HG02588 (cell line): Measurements from ENCODE around the gene FGFR1OP2.
"Not testable (repeated sequence)": the region's sequence is repeated elsewhere in the genome, so short reads cannot be mapped to it uniquely, and the experiment has no call there.

Source experiments
- ATAC-seq: cut with Tn5 transposase; IDR thresholded peaks from one replicate; pipeline ENCODE4 v1.9.1; 2021; ENCODE audit warnings: mild to moderate bottlenecking, moderate library complexity; ENCODE audit not compliant: unreplicated experiment

The FGFR1OP2 gene

DNA sequence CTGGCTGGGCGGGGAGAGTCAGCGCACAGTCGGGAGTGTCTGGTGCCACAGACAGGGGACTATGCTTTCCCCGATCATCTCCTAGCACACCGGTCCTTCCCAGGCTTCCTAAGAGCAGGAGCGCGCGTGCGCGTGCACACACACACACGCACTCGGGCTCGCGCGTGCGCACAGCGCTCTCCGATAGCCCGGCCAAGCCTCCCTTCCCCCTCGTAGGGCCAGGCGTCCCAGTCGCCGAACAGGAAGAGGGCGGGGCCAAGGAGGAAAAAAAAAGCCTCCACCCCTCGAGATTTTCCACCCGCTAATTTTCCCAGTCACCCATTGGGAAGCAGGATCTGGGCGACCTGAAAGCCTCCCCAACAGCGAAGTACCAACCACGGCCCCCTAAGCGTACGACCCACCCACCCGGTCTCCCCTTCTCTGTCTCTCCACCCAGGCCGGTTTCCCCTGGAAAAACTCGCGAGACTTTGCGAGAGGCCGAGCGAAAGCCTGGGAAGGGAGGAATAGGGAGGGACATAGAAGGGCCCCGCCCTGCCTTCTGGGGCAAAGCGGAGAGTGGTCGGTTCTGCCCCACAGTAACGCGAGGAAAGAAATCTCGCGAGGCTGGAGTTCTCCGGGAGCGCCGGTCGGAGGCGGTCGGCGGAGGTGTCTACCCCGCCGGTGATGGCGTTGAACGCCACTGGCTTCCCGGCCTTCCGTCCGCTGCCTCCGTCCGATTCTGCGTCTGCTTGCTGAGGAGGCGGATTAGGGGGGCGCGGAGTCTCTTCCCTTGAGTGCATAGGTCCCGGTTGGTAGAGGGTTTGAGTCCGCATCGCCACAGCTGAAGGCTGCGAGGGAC lies at the start of gene FGFR1OP2, which contains the start of gene INTS13:
Gene FGFR1OP2, plus strand, starts transcription at position 608 of the 838 bp plus-strand sequence. CDS start 15,689 bp downstream, outside the sequence.
Gene INTS13, minus strand, starts transcription at position 119 of the 838 bp plus-strand sequence. CDS start 1,178 bp downstream, outside the sequence.
- peak; percentile 87 for ATAC-seq

DNA sequence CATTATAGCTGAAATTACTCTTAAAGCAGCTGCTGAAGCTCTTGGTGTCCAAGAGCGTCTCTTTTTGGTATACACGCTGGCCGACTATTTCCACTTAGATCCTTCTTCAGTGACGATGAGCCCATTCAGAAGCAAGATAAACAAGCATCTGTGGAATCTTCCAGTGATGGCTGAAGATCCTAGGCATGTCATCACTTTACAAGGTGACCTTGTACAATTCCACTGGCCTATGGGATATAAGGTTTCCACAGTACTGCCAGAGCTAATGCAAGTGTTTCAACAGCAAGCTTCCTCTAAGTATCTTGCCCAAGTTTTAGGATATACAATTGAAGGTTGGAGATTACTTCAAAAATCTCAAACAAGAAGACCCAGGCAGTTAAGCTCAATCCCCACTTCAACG lies 47.5 kb upstream of the FGFR1OP2 start:
- ATAC-seq = no peak

GRCh38 chr12:26891704-26892103 lies 46.6 kb upstream of the FGFR1OP2 start:
- no peak for ATAC-seq

GRCh38 chr12:26895672-26896071 lies 42.6 kb upstream of the FGFR1OP2 start:
- no peak for ATAC-seq

GRCh38 chr12:26896913-26897312 lies 41.4 kb upstream of the FGFR1OP2 start:
- ATAC-seq = no peak

DNA sequence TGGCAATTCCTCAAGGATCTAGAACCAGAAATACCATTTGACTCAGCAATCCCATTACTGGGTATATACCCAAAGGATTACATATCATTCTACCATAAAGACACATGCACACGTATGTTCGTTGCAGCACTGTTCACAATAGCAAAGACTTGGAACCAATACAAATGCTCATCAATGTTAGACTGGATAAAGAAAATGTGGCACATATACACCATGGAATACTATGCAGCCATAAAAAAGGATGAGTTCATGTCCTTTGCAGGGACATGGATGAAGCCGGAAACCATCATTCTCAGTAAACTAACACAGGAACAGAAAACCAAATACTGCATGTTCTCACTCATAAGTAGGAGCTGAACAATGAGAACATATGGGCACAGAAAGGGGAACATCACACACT lies 34.9 kb upstream of the FGFR1OP2 start:
- ATAC-seq = not testable (repeated sequence)

DNA sequence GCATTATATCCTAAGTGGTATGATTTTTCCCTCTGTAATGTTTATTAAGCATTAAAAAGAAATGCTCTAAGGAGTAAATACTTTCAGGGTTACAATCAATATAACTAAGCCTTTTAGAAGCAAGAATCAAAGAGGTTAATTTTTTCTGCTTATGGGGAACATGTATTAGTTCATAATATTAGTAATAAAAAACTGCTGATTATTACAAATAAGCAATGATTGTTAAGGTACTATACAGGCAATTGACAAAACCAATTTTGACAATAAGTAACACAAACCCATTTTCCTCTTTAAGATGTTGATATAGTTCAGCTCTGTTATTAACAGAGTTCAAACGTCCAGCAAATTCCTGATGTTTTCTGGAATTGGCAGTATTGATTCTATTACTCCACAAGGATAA lies 32.2 kb upstream of the FGFR1OP2 start:
- no peak for ATAC-seq

- no peak for ATAC-seq
These were observed 31.6 kb upstream of the FGFR1OP2 start for GRCh38 chr12:26906704-26907103.

- ATAC-seq = no peak
These were observed 19.7 kb upstream of the FGFR1OP2 start for GRCh38 chr12:26918321-26919215.

DNA sequence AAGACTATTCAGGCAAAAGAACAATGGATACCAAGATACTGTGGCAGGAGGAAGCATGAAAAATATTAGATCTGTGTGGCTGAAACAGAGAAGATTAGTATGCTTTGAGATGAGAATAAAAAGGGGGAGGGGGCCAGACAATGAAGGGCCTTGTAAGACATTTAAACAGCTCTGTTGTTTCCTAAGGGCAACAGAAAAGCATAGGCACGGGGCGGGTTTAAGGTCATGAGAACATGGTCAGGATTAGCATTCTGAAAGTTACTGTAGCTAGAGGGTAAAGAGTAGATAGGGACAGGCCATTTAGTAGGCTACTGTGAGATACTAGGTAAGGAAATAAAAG lies 19.1 kb upstream of the FGFR1OP2 start:
- ATAC-seq = no peak

DNA sequence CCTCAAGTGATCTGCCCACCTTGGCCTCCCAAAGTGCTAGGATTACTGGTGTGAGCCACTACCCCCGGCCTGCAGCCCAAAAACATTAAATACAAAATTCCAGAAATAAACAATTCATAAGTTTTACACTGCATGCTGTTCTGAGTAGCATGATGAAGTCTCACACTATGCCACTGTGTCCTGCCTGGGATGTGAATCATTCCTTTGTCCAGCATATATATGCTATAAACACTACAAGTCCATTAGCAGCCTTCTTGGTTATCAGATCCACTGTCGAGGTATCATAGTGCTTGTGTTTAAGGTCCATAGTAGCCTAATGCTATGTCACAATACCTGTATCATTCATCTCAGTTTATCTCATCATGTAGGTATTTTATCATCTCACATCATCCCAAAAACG lies 16.4 kb upstream of the FGFR1OP2 start:
- no peak for ATAC-seq

- ATAC-seq = no peak
These were observed 9.6 kb upstream of the FGFR1OP2 start for GRCh38 chr12:26928661-26929060.

DNA sequence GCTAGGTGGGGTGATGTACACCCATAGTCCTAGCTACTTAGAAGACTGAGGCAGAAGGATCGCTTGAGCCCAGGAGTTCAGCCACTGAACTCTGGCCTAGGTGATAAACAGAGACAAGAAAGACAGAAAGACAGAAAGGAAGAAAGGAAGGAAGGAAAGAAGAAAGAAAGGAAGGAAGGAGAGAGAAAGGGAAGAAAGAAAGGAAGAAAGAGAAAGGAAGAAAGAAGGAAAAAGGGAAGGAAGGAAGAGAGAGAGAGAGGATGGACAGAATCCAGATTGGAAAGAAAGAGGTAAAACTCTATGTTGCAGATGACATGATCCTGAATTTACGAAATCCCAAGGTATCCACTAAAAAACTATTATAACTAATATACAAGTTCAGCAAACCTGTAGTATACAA lies 8.7 kb upstream of the FGFR1OP2 start:
- no peak for ATAC-seq

DNA sequence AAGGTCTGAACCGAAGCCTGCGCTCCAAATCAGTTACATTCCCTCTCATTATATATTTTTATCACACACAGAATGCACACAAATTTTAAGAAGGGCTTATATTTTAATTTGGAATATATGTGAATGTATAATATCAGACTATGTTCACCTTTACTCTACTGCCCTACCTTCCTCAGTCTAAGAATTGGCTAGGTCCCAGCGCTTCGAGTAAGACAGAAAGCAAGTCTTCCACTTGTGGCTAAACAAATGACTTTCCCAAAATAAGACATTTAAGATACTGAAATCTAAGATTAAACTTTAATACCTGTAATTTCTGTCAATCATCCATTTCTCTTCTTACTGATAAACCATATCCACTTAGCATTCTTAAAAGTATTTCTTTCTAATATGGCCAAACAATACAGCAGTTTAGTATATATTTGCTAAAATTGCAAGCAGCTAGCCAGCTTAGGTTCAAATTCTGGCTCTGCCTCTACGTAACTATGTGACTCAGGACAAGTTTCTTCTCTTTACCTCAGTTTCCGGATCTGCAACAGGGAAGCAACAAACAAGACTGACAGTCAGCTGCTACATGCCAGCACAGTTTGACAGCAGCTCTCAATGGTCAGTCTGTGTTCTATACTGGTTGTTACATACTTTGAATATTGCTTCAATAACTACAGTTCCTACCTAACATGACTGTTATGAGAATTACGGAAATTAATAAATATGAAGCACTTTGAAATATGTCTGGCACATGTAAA lies 2.5 kb upstream of the FGFR1OP2 start:
- ATAC-seq = no peak

- no peak for ATAC-seq
These were observed 1.5 kb upstream of the FGFR1OP2 start for GRCh38 chr12:26936559-26937442.

DNA sequence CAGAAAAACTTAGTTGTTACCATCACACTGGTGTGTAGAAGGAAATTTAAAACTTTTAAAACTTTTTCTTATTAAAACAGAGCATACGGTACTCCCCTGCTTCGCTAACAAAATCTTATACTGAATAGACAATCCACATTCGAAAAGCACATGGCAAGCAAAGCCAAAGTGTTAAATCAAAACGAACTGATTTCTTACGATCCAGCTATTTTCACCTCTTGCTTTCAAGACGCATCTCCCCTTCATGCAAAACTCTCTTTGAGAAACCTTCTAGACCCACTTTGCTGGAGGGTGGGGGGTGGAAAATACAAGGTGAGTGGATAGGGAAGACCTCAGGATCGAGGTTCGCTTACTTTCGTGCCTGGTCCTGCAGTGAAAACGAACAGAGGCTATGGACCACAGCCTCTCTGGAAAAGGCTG lies 817 bp upstream of the FGFR1OP2 start:
- ATAC-seq = no peak

GRCh38 chr12:26938701-26939062 lies 412 bp downstream of the FGFR1OP2 start:
- peak; percentile 15 for ATAC-seq

- no peak for ATAC-seq
These were observed 1.0 kb downstream of the FGFR1OP2 start for GRCh38 chr12:26939192-26939832.

DNA sequence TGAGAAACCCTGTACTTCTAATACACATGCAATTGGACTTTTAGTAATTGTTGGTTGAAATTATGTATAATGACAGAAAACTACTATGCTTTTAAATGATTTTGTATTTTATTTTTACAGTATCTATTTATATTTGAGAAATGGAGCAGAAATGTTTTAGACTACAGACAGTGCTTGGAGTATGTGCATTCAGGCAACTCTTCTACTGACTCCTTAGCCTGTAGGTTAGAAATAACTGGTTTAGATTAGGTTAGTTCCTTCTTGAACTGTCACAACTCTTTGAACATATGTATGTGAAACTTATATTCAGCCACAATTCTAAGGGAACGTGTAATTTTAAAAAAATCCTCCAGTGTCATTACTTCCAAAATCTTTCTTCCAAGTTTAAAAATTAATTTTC lies 1.7 kb downstream of the FGFR1OP2 start:
- ATAC-seq = no peak
